HG03095 (cell line): Measurements from ENCODE around the gene A2ML1.
"Not testable (repeated sequence)": the region's sequence is repeated elsewhere in the genome, so short reads cannot be mapped to it uniquely, and the experiment has no call there.

Experiments
- ATAC-seq: cut with Tn5 transposase; IDR thresholded peaks from one replicate; pipeline ENCODE4 v1.9.1; 2021; ENCODE audit warnings: moderate library complexity; ENCODE audit not compliant: unreplicated experiment

Gene A2ML1

DNA sequence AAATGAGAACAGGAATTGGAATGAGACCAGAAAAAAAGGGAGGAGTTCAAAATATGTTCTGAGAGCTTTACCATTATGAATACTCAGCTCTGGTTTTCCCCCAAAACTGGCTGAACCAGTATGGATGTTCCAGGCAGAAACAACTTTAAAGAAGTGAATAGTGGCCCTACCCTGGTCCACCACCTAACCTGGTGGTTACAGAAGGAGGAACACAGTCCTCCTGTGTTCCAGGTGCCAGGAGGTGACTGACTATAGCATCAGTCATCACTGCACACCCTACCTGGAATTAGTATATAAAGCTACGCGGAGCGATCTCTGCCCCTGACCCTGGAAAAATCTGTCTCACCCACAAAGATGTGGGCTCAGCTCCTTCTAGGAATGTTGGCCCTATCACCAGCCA, at the start of gene A2ML1:
Gene A2ML1, plus strand, starts transcription at position 324 of the 400 bp plus-strand sequence. Its CDS starts 31 bp downstream, at position 355.
- ATAC-seq, result no peak

GRCh38 chr12:8773461-8773860, 49.0 kb upstream of the A2ML1 start:
- ATAC-seq, result no peak

GRCh38 chr12:8779281-8779680, 43.1 kb upstream of the A2ML1 start:
- ATAC-seq, result no peak

GRCh38 chr12:8779862-8780261, 42.6 kb upstream of the A2ML1 start:
- no peak for ATAC-seq

- ATAC-seq, result no peak
These were observed 42.0 kb upstream of the A2ML1 start for GRCh38 chr12:8780389-8780788.

- no peak for ATAC-seq
These were observed 40.9 kb upstream of the A2ML1 start for GRCh38 chr12:8781381-8782127.

- ATAC-seq, result no peak
These were observed 38.0 kb upstream of the A2ML1 start for GRCh38 chr12:8784290-8784888.

GRCh38 chr12:8785499-8785898, 36.9 kb upstream of the A2ML1 start:
- no peak for ATAC-seq

DNA sequence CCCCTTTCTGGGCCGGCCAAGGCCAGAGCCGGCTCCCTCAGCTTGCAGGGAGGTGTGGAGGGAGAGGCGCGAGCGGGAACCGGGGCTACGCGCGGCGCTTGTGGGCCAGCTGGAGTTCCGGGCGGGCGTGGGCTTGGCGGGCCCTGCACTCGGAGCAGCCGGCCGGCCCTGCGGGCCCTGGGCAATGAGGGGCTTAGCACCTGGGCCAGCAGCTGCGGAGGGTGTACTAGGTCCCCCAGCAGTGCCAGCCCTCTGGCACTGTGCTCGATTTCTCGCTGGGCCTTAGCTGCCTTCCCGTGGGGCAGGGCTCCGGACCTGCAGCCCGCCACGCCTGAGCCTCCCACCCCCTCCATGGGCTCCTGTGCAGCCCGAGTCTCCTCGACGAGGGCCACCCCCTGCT, 35.2 kb upstream of the A2ML1 start:
- ATAC-seq, result not testable (repeated sequence)

DNA sequence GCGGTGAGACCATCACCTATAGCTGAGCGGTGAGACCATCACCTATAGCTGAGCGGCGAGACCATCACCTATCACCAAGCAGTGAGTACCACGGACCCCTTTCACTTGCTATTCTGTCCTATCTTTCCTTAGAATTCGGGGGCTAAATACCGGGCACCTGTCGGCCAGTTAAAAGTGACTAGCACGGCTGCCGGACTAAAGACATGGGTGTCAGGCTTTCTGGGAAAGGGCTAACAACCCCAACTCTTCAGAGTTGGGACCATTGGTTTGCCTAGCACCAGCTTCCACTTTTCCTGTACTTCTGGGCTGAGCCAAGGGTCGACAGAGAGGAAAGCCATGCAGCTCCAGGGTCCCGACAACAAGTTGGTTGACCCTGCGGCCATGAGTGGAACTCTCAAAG, 33.7 kb upstream of the A2ML1 start:
- not testable (repeated sequence) for ATAC-seq

DNA sequence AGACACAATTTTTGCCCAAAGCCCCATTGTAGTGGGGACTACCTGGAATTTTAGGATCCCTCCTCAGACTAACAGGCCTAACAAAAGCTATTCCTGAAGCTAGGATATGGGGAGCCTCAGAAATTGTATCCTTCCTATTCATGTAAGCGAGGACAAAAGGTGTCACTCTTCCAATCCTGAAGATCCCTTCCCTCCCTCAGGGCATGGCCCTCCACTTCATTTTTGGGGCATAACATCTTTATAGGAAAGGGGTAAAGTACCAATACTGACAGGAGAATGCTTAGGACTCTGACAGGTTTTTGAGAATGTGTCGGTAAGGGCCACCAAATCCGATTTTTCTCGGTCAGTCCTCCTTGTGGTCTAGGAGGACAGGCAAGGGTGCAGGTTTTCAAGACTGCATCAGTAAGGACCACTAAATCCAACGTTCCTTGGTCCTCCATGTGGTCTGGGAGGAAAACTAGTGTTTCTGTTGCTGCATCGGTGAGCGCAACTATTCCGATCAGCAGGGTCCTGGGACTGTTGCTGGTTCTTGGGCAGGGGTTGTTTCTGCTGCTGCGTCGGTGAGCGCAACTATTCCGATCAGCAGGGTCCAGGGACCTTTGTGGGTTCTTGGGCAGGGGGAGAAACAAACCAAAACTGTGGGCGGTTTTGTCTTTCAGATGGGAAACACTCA, 32.9 kb upstream of the A2ML1 start:
- ATAC-seq, result not testable (repeated sequence)

GRCh38 chr12:8793226-8793625, 29.2 kb upstream of the A2ML1 start:
- ATAC-seq, result not testable (repeated sequence)

DNA sequence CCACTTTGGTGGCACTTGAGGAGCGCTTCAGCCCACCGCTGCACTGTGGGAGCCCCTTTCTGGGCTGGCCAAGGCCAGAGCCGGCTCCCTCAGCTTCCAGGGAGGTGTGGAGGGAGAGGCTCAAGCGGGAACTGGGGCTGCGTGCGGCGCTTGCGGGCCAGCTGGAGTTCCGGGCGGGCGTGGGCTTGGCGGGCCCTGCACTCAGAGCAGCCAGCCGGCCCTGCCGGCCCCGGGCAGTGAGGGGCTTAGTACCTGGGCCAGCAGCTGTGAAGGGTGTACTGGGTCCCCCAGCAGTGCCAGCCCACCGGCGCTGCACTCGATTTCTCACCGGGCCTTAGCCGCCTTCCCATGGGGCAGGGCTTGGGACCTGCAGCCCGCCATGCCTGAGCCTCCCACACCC, 27.8 kb upstream of the A2ML1 start:
- not testable (repeated sequence) for ATAC-seq

DNA sequence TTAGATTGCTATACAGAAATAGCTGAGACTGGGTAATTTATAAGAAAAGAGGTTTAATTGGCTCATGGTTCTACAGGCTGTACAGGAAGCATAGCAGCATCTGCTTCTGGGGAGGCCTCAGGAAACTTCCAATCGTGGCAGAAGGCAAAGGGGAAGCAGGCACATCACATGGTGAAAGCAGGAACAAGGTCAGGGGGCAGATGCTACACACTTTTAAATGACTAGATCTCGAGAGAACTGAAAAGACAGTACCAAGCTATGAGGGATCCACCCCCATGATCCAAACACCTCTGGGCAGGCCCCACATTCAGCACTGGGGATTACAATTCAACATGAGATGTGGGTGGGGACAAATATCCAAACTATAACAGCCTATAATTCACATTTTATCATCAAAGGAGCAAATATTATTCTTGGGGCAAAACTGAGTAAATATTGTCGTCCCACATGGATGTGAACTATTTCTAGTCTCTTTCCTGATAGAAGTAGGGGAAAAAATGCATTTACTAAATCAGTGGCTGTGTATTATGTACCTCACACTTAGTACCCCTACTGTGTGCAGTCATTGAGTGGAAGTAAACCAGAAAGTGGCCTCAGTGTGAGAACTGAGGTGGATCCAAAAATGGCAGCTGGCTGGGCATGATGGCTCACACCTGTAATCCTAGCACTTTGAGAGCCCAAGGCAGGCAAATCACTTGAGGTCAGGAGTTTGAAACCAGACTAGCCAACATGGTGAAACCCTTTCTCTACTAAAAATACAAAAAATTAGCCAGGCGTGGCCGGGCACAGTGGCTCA, 25.4 kb upstream of the A2ML1 start:
- ATAC-seq, result no peak

- not testable (repeated sequence) for ATAC-seq
These were observed 21.2 kb upstream of the A2ML1 start for GRCh38 chr12:8801213-8801612.

DNA sequence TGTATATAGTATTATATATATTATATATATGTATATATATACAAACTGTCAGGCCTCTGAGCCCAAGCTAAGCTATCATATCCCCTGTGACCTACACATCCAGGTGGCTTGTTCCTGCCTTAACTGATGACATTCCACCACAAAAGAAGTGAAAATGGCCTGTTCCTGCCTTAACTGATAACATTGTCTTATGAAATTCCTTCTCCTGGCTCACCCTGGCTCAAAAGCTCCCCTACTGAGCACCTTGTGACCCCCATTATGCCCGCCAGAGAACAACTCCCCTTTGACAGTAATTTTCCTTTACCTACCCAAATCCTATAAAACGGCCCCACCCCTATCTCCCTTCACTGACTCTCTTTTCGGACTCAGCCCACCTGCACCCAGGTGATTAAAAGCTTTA, 17.6 kb upstream of the A2ML1 start:
- ATAC-seq, result not testable (repeated sequence)

GRCh38 chr12:8805487-8805886, 16.9 kb upstream of the A2ML1 start:
- ATAC-seq, result not testable (repeated sequence)

DNA sequence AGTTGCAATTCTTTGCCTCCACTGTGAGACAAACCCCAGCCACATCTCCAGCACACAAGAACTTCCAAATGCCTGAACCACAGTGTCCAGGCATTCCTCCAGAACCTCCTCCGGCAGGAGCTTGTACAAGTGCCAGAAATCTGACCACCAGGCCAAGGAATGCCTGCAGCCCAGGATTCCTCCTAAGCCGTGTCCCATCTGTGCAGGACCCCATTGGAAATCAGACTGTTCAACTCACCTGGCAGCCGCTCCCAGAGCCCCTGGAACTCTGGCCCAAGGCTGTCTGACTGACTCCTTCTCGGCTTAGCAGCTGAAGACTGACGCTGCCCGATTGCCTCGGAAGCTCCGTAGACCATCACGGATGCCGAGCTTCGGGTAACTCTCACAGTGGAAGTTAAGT, 15.3 kb upstream of the A2ML1 start:
- ATAC-seq, result not testable (repeated sequence)

GRCh38 chr12:8810112-8810511, 12.3 kb upstream of the A2ML1 start:
- not testable (repeated sequence) for ATAC-seq

- ATAC-seq, result no peak
These were observed 8.7 kb upstream of the A2ML1 start for GRCh38 chr12:8813572-8814357.
